GM21526 (cell line): Measurements from ENCODE around the gene NOS2.
"Not testable (repeated sequence)": the region's sequence is repeated elsewhere in the genome, so short reads cannot be mapped to it uniquely, and the experiment has no call there.

Source experiments
- ATAC-seq: cut with Tn5 transposase; IDR thresholded peaks from one replicate; pipeline ENCODE4 v1.9.1; 2021; ENCODE audit warnings: moderate library complexity; ENCODE audit not compliant: unreplicated experiment, low FRiP score

Gene NOS2

DNA sequence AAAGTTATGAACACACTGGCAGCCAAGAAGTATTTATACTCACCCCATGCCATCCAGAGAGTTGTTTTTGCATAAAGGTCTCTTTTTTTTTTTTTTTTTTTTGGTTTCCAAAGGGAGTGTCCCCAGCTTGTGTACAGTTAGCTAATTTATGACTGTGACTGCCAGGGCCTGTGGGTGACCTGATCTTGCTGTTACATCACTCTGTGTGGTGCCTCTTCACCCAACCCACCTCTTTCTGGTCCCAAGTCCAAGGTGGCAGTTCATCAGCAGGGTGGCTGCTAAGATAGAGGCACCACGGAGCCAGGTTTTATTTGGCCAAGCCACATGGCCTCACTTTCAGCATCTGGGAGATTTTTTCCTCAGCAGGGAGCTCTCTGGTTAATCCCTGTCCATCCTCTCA lies at the start of gene NOS2:
NOS2 (minus strand) TSS at position 8 of the 400 bp plus-strand sequence. CDS start 1,720 bp downstream, outside the sequence.
- ATAC-seq: no peak

- ATAC-seq: no peak
Observed at GRCh38 chr17:27849474-27850185, 49.3 kb upstream of the NOS2 start.

DNA sequence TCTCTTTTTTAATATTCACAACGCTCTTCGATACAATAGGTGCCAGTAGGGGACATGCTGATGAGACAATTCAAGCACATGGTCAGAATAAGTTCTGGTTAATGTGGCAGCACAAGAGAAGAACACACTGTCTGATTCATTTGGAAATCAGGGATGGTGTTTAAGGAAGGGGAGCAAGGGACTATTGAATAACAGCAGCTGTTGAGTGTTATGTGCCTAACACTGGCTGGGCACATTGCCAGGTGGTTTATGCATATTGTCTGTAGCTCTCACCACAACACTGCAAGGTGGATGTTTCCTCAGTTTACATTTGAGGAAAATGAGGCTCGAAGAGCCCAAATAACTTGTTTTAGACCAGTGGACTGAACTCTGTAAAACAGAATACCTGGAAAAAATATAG lies 48.6 kb upstream of the NOS2 start:
- no peak for ATAC-seq

DNA sequence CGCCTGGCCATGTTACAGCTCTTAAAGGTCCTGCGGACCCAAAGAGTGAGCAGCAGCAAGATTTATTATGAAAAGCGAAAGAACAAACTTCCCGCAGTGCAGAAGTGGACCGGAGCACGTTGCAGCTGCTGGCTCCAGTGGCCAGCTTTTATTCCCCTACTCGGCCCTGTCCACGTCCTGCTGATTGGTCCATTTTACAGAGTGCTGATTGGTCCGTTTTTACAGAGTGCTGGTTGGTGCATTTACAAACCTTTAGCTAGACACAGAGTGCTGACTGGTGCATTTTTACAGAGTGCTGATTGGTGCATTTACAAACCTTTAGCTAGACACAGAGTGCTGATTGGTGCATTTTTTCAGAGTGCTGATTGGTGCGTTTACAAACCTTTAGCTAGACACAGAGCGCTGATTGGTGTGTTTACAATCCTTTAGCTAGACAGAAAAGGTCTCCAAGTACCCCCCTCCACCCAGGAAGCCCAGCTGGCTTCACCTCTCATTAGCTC lies 46.5 kb upstream of the NOS2 start:
- ATAC-seq: not testable (repeated sequence)

DNA sequence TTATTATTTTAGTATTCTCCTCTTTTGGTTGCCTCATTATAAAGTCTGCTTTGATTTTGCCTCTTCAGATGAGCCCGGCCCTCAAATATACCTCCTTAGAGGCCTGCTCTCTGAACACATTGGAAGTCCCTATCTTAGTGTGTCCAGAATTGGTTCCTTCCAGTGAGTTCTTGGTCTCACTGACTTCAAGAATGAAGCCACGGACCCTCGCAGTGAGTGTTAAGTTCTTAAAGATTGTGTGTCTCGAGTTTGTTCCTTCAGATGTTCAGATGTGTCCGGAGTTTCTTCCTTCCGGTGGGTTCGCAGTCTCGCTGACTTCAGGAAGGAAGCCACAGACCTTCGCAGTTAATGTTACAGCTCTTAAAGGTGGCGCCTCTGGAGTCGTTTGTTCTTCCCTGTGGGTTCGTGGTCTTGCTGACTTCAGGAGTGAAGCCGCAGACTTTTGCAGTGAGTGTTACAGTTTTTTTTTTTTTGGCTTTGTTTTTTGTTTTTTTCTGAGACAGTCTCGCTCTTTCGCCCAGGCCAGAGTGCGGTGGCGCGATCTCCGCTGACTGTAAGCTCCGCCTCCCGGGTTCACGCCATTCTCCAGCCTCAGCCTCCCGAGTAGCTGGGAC lies 45.8 kb upstream of the NOS2 start:
- no peak for ATAC-seq

DNA sequence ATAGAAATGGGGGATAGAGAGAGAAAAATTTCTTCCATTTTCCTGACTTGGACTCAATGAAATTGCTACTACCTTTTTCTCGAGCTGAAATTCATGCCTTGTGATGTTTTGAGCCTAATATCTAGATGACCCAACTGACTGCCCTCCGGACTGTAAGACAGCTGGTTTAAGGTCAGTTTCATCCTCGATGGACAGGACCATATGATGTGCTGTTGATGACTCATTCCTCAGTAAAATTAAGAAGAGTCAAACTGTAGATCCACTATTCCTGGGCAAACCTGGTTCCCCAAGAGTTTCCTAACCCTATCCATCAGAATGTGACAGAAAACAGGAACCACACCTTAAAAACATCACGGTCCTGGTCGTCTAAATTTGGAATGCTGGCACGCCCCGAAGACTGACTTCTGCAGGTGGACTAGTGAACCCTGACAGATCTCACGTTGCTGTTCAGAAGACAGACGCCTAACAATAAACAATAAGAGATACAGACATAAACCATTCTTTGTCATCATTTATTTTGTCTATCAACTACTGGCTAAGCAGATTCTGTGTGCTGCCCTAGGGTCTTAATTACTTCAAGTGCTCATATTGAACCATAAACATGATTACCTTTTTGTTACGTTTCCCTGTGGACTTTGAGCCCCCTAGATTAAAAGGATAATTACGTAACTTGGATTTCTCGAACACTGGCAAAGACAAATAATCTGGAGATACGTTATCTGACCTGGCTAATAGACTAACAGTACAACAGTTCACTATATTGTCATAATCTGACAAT lies 45.1 kb upstream of the NOS2 start:
- no peak for ATAC-seq

- ATAC-seq: no peak
Observed at GRCh38 chr17:27840688-27841087, 40.4 kb upstream of the NOS2 start.

DNA sequence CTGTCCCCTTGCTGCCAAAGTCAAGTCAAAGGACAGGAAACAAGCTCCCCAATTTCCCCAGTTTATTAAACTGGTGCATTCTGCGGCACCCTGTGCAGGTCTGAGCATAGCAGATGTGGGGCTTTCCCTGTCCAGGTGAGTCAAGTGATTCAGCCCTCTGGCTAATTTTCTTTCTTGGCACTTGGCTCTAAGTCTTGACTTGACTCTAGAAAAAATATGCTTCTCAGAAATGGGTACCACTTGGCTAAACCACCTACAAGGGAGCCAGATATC lies 40.0 kb upstream of the NOS2 start:
- ATAC-seq: not testable (repeated sequence)

- not testable (repeated sequence) for ATAC-seq
Observed at GRCh38 chr17:27839571-27840405, 39.5 kb upstream of the NOS2 start.

GRCh38 chr17:27838607-27839006 lies 38.3 kb upstream of the NOS2 start:
- not testable (repeated sequence) for ATAC-seq

- not testable (repeated sequence) for ATAC-seq
Observed at GRCh38 chr17:27837769-27838168, 37.4 kb upstream of the NOS2 start.

- ATAC-seq: no peak
Observed at GRCh38 chr17:27836651-27837050, 36.3 kb upstream of the NOS2 start.

GRCh38 chr17:27834571-27834970 lies 34.2 kb upstream of the NOS2 start:
- ATAC-seq: no peak

GRCh38 chr17:27832831-27833230 lies 32.5 kb upstream of the NOS2 start:
- no peak for ATAC-seq

GRCh38 chr17:27829888-27830287 lies 29.6 kb upstream of the NOS2 start:
- not testable (repeated sequence) for ATAC-seq

GRCh38 chr17:27829143-27829711 lies 28.9 kb upstream of the NOS2 start:
- ATAC-seq: not testable (repeated sequence)

GRCh38 chr17:27825459-27825858 lies 25.1 kb upstream of the NOS2 start:
- ATAC-seq: no peak

GRCh38 chr17:27824745-27825144 lies 24.4 kb upstream of the NOS2 start:
- no peak for ATAC-seq

DNA sequence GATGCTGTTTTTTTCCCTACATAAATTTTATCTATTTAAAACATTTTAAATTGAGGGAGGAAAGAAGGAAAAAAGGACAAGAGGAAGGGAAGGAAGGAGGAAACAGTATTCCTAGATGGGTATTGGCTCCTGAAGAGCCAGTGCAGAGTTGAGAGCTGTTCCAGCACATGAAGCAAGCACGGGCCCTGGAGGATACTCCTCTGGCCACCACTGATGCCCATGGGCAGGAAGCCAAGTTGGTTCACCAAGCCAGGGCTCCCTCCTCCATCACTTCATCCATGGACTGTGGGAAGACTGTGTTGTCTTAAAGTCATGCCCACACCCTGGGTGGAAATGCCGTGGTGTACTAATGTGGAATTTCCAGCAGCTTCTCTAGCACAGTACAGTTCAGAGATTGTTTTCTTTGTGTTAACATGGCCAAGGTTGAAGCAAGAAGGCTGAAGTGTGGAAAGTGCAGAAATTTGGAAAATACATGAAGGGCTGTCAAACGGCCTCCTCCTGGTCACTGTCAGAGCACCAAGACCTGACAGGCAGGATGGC lies 23.9 kb upstream of the NOS2 start:
- no peak for ATAC-seq

GRCh38 chr17:27822108-27822507 lies 21.8 kb upstream of the NOS2 start:
- ATAC-seq: not testable (repeated sequence)
